Hippocampal formation (tissue), 2 donors: Measurements from ENCODE around the gene KDM6B.
"Not testable (repeated sequence)": the region's sequence is repeated elsewhere in the genome, so short reads cannot be mapped to it uniquely, and the experiment has no call there.

Source experiments
- DNase-seq, 2 donors: peaks; one replicate each; lab custom pipeline; 2025; lab: John Stamatoyannopoulos, UW

Gene KDM6B

GRCh38 chr17:7852262-7852670 lies 18.2 kb downstream of the KDM6B start:
- no peak for DNase-seq

- no peak for DNase-seq
These were observed 19.1 kb downstream of the KDM6B start for GRCh38 chr17:7852919-7853690.

- DNase-seq, result no peak
These were observed 19.6 kb downstream of the KDM6B start for GRCh38 chr17:7853691-7854038.

DNA sequence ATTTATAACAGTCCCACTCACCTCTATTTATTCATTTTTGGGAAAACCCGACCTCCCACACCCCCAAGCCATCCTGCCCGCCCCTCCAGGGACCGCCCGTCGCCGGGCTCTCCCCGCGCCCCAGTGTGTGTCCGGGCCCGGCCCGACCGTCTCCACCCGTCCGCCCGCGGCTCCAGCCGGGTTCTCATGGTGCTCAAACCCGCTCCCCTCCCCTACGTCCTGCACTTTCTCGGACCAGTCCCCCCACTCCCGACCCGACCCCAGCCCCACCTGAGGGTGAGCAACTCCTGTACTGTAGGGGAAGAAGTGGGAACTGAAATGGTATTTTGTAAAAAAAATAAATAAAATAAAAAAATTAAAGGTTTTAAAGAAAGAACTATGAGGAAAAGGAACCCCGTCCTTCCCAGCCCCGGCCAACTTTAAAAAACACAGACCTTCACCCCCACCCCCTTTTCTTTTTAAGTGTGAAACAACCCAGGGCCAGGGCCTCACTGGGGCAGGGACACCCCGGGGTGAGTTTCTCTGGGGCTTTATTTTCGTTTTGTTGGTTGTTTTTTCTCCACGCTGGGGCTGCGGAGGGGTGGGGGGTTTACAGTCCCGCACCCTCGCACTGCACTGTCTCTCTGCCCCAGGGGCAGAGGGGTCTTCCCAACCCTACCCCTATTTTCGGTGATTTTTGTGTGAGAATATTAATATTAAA lies 20.2 kb downstream of the KDM6B start:
- no peak for DNase-seq

DNA sequence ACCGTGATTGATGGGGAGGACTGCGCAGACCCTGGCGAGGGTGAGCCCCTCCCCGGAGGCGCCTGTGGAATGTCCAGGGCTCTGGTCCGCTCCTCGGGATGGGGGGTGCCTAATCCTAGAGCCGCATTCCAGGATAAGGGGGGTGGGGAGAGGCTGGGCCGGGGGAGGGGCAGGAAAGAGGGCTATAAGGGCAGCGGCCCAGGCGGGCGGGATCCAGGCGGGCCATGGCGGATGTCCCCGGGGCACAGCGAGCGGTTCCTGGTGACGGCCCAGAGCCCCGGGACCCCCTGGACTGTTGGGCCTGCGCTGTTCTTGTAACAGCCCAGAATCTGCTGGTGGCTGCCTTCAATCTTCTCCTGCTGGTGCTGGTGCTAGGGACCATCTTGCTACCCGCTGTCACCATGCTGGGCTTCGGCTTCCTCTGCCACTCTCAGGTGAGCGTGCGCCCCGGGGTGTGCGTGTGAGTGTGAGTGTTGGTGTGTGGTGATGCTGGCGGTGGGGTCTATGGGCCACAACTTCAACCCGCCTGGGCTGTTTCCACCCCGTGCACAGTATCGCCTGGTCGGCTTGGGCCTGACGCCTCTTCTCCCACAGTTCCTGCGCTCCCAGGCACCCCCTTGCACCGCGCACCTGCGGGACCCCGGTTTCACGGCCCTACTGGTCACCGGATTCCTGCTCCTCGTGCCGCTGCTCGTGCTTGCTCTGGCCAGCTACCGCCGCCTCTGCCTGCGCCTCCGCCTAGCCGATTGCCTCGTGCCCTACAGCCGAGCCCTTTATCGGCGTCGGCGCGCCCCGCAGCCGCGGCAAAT lies 21.0 kb downstream of the KDM6B start, which contains the start of gene TMEM88:
TSS of gene TMEM88 (plus strand) at position 216 of the 809 bp plus-strand sequence. CDS start at position 225, 9 bp downstream.
- DNase-seq, result no peak

DNA sequence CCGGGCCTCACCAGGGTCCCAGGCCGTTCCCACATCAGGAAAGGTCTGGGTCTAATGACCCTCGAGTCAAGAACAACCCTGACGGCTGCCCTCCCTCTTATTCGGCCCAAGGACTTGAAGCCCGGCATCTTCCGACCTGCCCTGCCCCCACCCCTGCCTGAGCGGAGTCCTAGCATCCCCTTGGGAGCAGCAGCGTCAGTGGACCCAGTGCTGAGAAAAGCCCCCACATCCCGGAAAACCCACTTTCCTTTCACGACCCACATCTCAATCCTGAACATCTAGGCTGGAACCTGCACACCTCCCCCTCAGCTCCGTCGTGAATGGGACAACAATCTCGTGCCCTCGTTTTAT lies 21.6 kb downstream of the KDM6B start:
- no peak for DNase-seq

DNA sequence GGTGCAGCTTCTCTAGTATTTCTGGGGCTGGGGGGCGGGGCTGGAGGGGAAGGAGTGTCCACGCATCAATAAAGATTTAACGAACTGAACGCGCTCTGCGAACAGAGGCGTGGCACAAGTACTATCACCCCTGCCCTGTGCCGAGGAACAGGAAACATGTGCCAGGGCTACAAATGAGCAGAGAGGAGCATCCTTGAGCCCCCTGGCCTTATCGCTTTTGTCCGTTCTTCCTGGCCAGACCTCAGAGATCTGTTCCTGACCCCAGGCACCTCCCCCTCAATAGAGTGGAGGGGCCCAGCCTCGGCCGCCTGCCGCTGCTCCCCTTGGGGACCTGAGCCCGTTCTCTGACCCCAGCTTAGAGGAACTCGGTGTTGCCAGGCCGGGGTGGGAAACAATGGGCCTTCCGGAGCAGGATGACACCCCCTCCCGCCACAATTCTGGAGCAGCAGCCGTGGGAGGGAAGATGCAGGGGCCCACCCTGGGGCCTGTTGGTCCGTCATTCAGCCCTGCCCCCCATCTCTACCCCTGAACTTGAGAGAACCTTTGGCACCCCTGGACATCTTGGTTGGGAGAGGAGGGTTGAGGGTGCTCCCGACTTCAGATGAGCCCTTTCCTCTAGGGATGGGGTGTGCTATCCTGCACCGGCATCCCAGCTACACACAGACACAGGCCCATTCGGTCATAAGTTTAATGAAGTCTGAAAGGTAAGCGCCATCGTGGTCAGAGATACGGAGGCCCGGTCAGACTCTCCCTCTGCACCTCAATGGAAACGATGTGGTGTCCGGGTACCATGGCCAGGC lies 22.2 kb downstream of the KDM6B start:
- no peak for DNase-seq

DNA sequence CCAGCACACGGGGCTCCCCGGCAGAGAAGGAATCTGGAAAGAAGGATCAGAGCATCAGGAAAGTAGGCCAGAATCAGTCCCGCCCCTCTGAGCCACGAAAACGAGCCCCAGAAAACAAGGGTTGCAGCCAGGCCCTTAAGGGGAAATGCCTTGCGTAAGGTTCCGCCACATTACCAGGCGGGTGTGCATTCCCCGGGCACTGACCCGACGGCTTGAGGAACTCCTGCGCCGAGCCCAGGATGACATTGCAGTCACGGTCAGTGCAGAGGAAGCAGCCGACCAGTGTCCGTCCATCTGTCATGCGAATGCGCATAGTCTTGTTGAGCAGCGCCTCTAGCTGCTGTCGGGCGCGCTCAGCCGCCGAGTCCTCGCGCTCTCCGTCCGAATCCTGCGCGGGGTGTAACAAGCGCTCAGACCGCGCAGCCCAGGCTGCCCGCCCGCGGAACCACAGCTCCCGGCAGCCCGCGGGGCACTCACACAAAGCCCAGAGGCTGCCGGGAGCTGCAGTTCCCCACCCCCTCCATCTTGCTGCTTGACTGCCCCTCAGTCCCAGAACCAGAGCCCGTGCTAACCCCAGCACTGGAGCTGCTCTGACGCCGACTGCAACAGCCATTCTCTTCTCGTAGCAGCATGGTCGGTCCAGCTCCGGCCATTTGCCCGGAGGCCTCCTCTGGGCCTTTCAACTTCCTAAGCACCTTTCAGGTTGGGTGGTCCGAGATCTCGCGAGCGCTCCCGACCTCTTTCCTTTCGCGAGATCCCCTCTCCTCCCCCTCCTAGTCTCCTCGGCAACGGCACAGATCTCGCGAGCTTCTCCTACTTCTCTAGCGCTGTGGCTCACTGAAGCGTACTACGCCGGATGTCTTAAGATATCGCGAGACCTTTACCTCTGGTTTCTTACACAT lies 23.0 kb downstream of the KDM6B start, which contains the start of gene NAA38:
TSS of gene NAA38 (minus strand) at position 749 of the 902 bp plus-strand sequence. CDS start at position 653, 96 bp downstream.
- DNase-seq, result peak; percentile 97 to 99

DNA sequence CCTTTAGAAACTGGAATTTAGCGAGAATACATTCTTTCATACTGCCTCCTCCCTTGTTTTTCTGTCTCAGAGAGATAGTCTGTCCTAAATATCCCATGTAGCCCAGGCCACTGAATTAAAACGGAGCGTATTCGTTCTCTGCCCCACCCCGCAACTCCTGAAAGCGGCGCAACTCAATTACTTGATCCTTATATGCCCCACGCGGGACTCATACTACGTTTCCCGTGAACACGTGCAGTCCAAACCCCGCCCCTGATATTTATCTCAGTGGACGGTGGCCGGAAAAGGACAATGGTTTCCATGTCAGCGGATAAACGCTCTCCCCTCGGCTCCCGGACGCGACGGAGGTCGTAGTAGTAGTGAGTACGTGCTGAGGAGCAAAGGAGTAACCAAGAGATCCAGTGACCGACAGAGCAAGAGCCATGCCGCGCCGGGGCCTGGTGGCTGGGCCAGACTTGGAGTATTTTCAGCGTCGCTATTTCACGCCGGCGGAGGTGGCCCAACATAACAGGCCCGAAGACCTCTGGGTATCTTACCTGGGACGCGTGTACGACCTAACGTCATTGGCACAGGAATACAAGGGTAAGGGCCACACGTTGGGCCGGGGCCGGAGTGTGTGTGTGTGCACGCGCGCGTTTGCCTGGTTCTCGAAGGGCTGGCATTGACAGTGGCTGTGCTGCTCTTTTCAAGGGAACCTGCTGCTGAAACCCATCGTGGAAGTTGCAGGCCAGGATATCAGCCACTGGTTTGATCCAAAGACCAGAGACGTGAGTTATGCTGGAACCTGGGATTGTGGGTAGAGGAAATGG lies 23.9 kb downstream of the KDM6B start, which contains the start of gene CYB5D1:
TSS of gene CYB5D1 (plus strand) at position 291 of the 809 bp plus-strand sequence. CDS start at position 423, 132 bp downstream.
- DNase-seq, result peak; percentile 89 to 99

- DNase-seq, result no peak
These were observed 24.4 kb downstream of the KDM6B start for GRCh38 chr17:7858522-7858810.

- no peak for DNase-seq
These were observed 25.0 kb downstream of the KDM6B start for GRCh38 chr17:7859028-7859427.

DNA sequence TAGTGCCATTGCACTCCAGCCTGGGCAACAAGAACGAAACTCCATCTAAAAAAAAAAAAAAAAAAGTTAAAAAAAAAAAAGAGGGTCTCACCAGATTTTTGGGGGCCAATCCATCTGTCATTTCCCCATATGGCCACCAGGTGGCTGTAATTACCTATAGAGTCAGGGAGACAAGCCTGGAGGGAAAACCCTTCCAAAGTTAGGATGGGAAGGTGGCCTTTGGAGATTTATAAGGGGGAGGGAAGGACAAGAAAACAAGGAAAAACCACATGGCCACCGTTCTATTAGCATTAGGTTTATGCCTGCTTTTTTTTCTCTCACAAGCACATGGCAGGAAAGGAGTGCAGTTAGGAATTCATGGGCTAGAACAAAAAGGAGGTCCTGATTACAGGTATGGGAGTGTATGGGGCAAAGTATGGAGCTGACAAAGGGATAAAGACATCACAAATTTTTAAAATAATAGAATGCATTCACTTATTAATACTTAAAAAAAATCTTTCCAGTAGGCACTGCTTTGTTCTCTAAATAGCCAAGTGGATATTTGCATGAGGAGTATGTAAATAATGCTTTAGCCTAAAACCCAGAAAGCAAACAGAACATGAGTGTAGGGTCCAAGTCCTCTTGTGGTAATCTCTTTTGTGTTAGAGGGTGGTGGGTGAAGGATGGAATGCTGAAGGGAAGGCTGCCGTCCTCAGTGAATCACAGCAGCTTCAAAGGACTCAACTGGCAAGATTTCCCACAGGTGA lies 28.8 kb downstream of the KDM6B start:
- DNase-seq, result peak; percentile 20 to 47

DNA sequence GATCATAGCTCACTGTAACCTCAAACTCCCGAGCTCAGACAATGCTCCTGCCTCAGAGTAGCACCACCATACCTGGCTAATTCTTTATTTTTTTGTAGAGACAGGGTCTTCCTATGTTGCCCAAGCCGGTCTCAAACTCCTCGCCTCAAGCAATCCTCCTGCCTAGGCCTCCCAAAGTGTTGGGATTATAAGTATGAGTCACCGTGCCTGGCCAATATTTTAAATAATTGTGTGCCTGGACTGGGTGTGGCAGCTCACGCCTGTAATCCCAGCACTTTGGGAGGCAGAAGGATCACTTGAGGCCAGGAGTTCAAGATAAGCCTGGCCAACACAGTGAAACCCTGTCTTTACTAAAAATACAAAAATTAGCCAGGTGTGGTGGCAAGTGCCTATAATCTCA lies 30.4 kb downstream of the KDM6B start:
- not testable (repeated sequence) for DNase-seq

DNA sequence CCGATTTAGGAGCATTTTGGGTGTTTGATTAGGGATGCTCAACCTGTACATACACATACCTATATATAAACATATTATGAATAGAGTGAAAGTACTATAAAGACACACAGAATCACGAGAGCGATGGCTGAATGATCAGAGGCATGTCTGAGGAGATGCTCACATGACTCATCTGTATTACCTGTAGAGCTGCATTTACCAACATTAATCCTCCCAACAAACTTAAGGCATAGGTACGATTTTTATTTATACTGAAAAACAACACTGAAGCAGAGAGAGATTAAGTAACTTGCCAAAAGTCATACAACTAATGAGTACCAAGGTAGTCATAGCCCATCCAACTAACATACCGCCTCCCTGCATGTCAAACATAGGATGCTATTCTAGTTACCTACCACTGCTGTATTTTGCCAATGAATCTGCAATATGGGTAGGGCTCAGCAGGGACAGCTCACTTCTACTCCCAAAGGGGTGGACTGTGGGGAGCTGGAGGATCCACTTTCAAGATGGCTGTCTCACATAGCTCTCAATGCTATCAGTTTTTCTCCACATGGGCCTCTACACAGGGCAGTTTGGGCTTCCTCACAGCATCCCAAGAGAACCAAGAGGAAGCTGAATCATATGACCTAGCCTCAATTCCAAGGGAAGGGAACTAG lies 31.1 kb downstream of the KDM6B start:
- DNase-seq, result no peak

DNA sequence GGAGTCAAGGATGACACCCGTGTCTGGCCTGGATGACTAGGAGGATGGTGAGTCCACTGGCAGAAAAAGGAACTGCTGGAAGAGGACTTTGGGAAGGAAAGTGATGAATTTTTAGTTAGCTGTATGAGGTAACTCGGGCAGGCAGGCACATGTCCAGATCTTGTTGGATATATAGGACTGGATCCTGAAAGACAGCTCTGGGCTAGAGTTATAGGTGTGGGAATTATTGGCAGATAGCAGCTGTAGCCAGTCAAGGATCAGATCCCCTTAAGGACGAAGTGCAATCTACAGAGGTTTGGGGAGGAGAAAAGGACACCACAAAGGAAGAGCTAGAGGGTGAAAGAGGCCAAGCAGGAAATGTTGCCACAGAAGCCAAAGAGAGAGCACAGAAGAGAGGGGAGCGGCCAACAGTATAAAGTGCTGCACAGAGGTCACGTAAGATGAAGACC lies 33.9 kb downstream of the KDM6B start:
- DNase-seq, result no peak

- DNase-seq, result no peak
These were observed 39.0 kb downstream of the KDM6B start for GRCh38 chr17:7873051-7873450.

DNA sequence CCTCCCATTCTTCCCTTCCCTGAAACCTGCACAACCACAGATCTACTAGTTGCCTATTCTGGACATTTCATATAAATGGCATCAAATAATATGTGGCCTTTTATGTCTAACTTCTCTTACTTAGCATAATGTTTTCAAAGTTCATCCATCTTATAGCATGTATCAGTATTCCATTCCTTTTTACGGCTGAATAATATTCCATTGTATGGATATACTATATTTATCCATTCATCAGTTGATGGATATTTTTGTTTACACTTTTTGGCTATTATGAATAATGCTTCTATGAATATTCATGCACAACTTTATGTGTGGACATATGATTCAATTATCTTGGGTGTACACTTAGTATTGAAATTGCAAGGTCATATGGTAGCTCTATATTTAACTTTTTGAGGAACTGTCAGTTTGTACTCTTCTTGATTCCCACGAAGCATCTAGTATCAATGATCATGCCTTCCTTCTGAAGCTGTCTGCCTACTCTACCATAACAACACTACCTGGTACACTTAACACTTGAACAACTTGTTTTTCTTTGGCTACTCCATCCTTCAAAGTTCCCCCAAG lies 41.9 kb downstream of the KDM6B start:
- no peak for DNase-seq

- DNase-seq, result no peak
These were observed 44.2 kb downstream of the KDM6B start for GRCh38 chr17:7878234-7878633.
